NCI-H446 (cell line): ENCODE data around the gene PLEKHG4B.
"Not testable (repeated sequence)": the region's sequence is repeated elsewhere in the genome, so short reads cannot be mapped to it uniquely, and the experiment has no call there.

Experiments
- DNase-seq, 2 experiments: peaks; one replicate each; lab custom pipeline; 2025; lab: John Stamatoyannopoulos, UW

Gene PLEKHG4B

DNA sequence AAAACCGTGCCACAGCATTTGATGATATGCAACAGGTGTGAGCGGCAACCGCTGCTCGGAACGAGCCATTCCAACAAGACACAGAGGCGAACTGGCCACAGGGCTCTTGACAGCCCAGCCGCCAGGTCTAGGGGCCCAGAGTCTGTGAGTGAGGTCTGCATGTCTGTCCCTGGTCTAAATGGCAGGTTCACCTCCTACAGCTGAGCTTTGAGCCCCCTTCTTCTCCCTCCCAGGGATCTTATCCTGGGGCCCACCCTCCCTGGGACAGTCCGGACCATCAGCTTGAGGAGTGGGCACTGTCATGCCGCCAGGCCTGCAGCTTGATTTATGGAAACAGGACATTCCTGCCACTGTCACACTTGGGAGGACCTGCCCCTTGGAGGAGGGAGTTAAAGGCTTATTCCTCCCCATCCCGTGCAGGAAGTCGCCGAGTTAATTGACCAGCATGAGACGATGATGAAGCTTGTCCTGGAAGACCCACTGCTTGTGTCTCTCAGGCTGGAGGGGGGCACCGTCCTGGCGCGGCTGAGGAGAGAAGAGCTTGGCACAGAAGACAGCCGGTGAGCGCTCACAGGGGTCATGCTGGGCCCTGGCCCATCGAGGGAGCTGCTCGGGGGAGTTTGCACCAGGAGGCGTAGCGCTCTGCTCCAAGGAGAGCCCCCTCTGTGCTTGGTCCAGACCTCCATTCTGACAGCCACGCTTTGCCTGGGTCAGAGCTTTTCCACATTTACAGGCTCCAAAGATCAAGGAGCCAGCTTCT, 63.9 kb downstream of the PLEKHG4B start:
- no peak for DNase-seq

DNA sequence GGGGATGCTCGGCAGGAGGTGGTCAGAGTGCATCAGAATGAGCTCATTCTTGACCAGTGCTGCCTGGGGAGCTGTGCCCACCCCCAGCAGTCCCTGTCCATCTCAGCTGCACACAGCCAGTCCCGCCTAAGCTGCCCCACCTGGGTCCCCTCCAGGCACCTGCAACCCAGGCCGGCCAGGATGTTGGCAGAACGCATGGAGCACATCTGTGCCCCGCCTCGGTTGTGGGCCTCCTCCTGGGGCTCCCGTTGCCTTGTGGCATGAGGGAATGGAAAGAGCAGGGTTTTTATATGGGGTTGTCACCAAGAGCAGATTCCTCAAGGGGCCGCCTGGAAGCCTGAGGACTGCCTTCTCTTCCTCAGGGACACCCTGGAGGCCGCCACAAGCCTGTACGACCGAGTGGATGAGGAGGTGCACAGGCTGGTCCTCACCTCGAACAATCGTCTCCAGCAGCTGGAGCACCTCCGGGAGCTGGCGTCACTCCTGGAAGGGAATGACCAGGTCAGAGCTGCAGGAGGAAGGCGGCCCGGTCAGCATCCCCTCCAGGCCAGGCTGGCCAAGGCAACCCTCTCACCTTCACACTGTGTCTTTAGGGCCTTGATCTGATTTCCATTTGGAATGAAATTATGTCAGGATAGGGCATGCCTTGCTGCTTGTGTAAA, 64.6 kb downstream of the PLEKHG4B start:
- no peak for DNase-seq

DNA sequence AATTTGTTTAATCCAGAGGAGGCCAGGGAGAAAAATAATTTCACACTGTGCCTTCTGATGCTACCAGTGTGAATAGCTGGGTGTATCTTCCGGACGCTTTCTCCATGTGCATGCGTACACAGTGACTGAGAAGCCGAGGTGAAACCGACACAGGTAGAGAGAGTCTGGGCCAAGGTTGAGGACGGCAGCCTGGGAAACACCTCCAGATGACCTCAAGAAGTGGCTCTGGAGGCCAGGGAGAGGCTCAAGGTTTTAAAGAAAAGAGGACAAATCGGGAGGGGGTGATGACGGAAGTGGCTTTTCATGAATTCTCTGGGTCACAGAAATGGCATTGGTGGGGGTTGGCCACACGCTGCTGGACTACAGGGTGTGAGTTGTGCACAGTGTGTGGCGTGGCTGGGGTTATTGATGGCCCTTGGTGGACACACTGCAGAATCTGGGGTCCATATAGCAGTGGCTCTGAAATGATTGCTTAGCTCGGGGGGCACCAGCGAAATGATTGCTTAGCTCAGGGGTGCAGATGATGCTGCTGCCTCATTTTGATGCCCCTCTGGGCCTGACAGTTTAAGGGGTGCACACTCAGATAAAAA, 65.3 kb downstream of the PLEKHG4B start:
- no peak for DNase-seq

DNA sequence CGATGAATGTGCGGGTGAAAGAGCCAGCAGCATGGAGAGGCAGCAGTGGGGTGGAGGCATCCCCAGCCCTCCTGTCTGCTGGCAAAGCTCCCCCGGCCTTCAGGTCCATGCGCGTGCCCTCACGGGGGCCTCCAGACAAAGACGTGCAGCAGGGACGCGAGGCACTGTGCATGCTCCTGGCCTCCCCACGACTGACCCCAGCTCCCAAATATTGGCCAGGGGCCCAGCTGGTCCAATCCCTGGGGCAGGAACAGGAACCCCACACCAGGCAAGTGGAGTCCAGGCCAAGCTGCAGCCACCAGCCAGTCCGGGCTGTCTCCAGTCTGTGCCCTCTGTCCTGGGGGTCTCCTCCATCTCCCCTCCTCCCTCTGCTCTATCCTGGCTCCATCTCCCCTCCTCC, 65.8 kb downstream of the PLEKHG4B start:
- no peak for DNase-seq

DNA sequence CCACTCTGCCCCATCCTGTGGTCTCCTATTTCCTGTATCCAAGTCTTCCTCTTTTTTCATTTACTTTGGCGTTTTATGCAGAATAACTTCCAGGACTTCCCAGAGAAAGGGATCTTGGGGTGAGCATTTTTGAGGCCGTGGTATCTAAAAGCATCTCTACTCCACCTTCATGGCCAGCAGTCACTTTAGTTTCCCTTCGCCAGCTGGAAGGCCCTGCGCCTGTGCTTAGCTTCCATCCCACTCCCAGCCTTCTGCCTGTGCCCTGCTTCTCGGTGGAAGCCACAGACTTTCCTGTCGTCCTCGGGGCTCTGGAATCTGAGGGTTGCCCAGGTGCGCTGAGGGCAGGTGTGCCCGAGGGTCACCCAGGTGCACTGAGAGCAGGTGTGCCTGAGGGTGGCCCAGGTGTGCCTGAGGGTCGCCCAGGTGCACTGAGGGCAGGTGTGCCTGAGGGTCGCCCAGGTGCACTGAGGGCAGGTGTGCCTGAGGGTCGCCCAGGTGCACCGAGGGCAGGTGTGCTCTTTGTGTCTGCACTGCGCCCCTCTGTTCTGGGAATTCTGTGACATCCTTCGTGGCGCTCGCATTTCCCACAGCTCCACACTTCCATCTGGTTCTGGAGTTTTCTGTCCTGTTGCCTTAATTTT, 67.0 kb downstream of the PLEKHG4B start:
- no peak for DNase-seq

DNA sequence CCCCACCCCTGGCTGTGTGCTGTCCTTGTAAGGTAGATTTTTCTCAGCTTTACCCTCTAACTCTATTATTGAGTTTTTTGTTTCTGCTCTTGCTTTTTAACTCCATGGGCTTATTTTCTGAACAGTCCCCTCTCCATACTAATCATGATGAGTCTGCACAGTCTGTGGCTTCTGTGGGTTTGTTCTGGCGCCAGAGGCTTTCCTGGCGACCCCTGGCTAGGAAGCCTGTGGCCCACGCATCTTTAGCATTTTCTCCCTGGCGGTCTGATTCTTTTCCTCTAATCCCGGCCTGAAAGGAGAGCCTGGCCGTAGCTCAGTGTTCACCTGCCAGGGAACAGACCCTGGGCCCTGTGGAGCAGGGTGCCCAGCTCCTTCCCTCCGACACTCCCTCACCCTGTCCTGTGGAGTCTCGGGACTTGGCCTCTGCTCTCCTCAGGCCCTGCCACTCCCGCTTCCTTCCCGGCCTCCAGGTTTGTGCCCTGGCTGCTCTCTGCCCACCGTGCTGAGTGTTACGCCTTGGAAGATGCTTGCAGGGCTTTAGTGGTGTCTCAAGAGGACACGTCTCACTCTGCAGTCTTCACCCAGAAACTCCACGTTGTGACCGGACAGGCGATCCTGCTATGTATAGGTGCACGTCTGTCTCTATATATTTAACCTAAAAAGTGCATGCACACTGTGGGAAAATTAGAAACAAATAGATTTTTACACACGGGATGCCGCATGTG, 67.6 kb downstream of the PLEKHG4B start:
- no peak for DNase-seq

DNA sequence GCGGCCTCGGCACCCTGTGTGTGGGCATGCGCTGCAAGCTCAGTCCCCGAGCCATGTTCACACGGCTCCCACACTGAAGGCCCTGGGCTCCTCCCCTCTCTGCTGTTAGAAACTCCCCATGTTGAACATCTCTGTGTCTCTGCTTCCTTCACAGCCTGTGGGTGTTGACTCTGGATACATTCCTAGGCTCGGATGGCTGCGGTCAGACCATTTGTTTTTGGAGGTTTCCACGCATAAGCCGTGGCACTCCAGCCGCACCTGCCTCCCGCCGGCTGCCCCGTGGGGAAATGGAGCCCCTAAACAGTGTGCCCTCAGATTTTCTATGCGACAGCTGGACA, 68.2 kb downstream of the PLEKHG4B start:
- no peak for DNase-seq

DNA sequence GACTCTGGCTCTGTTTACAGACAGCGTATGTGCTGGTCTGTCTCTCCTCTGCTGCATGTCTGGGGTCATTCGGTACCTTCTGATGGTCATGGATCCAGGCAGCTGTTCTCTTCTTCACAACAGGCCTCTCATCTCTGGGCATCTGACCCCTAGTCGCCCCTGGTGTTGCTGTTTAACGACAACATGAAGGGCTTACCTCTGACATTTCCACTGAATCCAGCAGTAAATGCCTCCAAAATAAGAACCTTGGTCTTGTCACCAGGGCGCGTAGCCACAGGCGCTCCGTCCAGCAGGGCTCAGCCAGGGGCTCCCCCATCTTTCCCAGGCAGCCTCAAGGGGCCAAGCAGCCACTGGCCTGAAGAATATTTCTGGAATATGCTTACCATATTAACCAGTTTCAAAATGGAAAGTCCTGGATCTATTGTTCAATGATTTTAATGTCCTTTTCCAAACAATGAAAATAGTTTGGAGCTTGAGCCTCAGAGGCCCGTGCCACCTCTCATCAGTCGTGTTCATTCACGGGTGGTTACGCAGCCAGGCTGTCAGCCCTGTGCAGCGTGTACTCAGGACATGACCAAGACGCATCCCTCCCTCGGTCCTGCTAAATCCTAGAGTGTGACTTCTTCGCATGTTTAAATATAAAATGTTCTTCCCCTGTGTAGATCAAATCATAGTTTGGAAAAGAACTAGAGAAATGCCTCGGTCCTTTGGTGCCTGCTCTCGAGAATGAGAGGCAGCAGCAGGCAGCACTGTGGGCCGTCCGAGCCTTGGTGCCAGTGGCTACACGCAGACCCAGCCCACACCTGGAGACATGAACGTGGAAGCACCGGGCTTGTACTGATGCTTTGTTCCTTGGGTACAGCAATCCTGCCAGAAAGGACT, 69.2 kb downstream of the PLEKHG4B start:
- DNase-seq, result no peak

DNA sequence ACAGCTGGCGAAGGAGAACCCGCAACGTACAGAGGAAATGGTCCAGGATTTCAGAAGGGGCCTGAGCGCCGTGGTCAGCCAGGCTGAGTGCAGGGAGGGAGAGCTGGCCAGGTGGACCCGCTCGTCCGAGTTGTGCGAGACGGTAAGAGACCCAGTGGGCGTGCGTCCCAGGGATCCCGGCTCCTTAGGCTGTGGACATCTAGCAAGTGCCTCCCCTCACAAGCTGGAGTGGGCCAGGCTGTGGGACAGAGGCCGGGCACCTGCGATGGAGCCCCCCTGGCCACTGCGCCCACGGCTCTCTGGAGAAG, 69.8 kb downstream of the PLEKHG4B start:
- DNase-seq, result no peak

DNA sequence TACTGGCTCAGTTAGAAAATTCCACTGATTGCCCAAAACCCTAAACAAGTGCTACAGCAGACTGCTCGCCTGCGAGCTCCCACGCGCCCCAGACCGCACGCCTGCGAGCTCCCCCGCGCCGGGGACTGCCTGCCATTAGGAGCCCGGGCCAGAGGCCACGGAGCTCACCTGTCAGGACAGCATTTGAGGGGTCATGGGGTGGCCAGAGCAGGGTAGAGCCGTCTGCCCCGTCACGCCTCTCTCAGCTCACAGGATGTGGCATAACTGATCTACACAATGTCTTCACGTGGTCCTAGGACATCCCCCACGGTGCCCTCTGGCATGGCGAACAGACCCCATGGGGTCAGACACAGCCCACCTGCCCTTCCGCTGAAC, 70.2 kb downstream of the PLEKHG4B start:
- no peak for DNase-seq

DNA sequence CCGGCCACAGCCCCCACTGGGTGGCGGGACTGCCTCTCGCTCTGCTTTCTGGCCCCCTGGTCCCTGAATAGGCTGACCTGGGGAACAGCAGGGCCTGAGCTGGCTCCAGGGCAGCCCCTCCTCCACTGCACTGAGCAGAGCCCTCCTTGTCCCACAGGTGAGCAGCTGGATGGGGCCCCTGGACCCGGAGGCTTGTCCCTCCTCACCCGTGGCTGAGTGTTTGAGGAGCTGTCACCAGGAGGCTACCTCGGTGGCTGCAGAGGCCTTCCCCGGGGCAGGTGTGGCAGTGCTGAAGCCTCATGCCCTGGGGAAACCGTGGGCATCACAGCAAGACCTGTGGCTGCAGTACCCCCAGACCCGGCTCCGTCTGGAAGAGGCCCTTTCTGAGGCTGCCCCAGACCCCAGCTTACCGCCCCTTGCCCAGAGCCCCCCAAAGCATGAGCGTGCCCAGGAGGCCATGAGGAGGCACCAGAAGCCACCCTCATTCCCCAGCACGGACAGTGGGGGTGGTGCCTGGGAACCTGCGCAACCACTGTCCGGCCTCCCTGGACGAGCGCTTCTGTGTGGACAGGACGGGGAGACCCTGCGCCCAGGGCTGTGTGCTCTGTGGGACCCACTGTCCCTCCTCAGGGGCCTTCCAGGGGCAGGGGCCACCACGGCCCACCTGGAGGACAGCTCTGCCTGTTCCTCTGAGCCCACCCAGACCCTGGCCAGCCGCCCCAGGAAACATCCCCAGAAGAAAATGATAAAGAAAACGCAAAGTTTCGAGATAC, 70.8 kb downstream of the PLEKHG4B start:
- DNase-seq, result no peak

DNA sequence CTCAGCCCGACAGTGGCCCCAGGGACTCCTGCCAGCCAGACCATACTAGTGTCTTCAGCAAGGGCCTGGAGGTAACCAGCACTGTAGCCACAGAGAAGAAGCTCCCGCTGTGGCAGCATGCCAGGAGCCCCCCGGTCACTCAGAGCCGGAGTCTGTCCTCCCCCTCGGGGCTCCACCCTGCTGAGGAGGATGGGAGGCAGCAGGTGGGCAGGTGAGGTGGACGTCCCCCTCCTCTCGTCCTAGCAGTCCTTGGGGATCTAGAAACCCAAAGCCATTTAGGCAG, 71.3 kb downstream of the PLEKHG4B start:
- no peak for DNase-seq

DNA sequence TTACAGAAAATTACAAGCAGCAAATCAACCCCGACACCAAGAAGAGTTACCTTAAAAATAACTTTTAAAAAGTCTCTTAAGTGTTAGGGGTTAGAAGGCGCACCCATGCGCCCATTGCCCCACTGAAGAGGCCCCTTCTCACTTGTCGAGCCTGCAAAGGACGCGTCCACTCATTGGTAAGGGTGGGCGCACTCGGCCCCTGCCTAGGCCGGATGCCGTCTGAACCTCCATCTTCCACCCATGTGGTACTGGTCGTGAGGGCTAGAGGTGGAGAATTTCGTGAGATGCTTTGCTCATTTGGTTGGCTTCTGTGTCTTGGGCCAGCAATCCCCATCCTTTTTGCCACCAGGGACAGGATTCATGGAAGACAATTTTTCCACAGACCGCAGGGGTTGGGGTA, 71.9 kb downstream of the PLEKHG4B start:
- DNase-seq, result no peak

DNA sequence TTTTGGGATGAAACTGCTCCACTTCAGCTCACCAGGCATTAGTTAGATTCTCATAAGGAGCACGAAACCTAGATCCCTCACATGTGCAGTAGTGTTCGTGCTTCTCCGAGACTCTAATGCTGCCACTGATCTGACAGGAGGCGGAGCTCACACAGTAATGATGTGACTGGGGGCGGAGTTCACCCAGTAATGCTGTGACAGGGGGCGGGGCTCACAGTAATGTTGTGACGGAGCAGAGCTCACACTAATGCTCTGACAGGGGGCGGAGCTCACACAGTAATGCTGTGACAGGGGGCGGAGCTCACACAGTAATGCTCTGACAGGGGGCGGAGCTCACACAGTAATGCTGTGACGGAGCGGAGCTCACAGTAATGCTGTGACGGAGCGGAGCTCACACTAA, 72.3 kb downstream of the PLEKHG4B start:
- DNase-seq, result no peak

DNA sequence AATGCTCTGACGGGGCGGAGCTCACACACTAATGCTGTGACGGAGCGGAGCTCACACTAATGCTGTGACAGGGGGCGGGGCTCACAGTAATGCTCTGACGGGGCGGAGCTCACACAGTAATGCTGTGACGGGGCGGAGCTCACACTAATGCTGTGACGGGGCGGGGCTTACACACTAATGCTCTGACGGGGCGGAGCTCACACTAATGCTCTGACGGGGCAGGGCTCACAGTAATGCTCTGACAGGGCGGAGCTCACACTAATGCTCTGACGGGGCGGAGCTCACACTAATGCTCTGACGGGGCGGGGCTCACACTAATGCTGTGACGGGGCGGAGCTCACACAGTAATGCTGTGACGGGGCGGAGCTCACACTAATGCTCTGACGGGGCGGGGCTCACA, 72.8 kb downstream of the PLEKHG4B start:
- DNase-seq, result not testable (repeated sequence)

DNA sequence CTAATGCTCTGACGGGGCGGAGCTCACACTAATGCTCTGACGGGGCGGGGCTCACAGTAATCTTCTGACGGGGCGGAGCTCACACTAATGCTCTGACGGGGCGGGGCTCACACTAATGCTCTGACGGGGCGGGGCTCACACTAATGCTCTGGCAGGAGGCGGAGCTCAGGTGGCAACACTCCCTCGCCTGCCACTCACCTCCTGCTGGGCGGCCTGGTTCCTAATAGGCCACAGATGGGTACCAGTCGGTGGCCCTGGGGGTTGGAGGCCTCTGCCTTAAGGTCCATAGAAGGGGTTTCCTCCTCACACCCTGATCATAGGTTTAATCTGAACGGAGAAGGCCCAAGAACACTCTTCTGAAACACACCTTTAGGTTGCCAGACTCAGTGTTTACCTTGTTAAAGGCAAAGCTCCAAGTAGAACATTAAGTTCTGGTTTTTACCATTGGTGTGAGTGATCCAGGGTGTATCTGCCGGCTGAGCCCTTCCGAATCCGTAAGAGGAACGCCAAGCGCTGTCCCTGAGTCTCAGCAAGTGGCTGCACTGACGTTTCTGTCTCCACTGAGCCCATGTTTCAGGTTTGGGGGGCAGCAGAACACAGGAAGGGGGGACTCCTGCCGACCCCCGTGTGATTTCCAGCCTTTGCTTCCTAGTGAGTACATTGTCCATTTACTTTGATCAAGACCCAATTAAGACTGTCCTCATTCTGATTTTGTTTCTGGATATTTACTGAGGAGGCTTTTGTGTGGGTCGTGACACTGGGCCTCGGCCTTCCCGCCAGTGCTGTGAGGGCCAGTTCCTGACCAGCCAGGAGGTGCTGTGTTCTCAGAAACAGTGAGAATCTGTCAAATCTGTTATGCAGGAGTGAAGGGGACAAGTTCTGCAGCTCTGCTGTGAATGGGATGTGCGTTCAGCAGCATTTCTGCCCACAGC, 74.7 kb downstream of the PLEKHG4B start:
- DNase-seq, result no peak

DNA sequence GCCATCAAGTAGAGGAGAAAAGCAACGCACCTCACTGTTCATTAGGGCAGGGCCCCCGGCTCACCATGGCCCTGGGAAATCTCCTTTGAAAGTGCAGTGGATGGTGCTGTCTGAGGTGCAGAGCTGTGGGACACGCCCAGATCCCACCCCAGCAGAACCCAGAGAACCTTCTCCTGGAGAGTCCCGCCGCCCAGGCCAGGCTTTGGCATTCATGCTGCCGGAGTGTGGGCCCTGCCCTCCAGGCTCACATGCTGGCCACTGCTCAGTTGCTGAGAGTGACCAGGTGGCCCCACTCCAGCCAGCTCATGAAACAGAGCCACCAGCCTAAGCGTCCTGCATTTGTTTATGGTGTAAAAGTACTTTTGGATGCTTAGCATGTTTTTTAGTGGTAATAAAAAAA, 75.5 kb downstream of the PLEKHG4B start:
- DNase-seq, result no peak

DNA sequence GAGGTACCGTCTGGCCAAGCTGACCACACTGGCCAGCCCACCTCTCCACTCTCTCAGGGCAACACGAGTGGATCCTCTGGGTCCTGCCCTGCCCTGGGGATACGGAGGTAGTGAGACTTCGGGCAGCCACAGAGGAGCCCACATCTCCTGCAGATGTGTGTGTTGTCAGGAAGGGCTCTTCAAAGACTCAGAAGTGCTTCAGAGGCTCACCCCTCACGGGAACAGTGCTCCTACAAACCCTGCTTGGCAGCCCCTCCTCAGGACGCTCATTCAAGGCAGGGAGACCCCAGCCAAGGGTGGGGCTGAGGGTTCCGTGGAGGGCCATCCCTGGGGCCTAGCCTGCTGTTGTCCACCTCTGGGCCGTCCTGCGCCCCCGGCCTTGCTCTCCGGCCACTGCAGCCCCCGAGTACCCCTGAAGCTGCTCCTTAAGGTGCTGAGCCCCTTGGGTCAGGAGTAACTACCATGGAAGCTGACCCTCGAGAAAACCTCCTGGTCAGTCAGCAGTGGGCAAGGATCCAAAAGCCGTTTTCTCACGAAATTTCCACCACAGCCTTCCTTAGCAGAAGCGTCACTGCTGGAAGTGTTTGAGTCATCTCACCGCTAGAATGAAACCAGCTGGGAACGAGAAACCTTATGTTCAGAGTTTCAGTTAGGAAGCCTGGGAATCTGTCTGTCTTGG, 76.2 kb downstream of the PLEKHG4B start:
- no peak for DNase-seq

DNA sequence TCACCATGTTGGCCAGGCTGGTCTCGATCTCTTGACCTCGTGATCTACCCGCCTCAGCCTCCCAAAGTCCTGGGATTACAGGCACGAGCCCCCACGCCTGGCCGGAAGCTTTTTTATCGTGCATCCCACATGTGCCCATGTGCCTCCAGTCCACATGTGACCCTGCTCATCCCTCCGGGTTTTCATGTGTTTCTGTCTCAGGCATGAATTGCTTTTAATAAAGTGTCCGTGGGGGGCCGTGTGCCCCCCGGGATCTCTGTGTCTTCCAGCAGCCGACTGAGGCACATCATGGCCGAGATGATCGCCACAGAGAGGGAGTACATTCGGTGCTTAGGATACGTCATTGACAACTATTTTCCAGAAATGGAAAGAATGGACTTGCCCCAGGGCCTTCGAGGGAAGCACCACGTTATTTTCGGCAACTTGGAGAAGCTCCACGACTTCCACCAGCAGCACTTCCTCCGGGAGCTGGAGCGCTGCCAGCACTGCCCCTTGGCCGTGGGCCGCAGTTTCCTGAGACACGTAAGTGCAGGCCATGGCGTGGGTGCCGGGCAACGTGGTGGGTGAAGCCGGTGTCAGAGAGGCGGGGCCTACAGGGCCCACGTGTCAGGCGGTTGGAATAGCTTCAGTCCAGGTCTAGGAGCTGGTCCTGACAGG, 77.2 kb downstream of the PLEKHG4B start:
- DNase-seq, result no peak
